ENCODE measurements around the gene KLHL21. TPM values are rescaled to one million over a fixed set of nuclear protein-coding genes. Genes with fewer than 3 reads are reported as not detected.
"Not testable (repeated sequence)": the region's sequence is repeated elsewhere in the genome, so short reads cannot be mapped to it uniquely, and the experiment has no call there.

The KLHL21 gene
- total RNA-seq, 2 donors from 2014 or later, result 26.1 to 33.8 TPM

DNA sequence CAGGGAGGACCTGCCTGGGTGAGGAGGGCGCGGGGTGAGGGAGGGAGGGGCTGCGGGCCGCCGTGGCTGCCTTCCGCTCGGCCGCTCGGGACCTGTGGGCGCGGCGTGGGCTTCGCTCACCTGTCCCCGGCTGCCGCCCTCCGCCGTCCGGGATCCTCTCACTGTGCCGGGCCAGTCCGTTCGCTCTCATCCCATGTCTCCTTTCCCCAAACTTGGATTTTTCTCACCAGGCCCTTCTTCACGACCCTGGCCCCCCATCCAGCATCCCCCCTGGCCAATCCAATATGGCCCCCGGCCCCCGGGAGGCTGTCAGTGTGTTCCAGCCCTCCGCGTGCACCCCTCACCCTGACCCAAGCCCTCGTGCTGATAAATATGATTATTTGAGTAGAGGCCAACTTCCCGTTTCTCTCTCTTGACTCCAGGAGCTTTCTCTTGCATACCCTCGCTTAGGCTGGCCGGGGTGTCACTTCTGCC is 22.5 kb downstream of the KLHL21 start:
- H3K4me3 Mint-ChIP-seq, result peak overlapping the region; percentile 96
- ATAC-seq (peak; percentile 45), DNase-seq (no peak)
- H3K4me1 Mint-ChIP-seq, result peaks cover 37% of the 10 kb centered on the region
- no peaks in the 10 kb centered on the region for H3K36me3 Mint-ChIP-seq (ENCODE audit: low read depth)
- no peaks in the 10 kb centered on the region for H3K9me3 ChIP-seq (ENCODE audit: control insufficient read depth, low read length, poor library complexity, severe bottlenecking)
- peak overlapping the region; percentile 95 for H3K27ac Mint-ChIP-seq
- H3K27me3 Mint-ChIP-seq, result no peaks in the 10 kb centered on the region

GRCh38 chr1:6579374-6580118 is 23.1 kb downstream of the KLHL21 start, which contains the start of gene ZBTB48:
ZBTB48 (plus strand) TSS chr1:6579994; CDS start chr1:6580610, 616 bp downstream.
- H3K9me3 ChIP-seq (ENCODE audit: control insufficient read depth, low read length, poor library complexity, severe bottlenecking), result no peaks in the 10 kb centered on the region
- peak; percentile 94 to 96 (median 95) for DNase-seq
- H3K27ac Mint-ChIP-seq, result peak within 1 kb of the TSS; percentile 95
- H3K4me3 Mint-ChIP-seq, result peak within 1 kb of the TSS; percentile 96
- ATAC-seq, result peak; percentile 99
- H3K27me3 Mint-ChIP-seq, result no peaks in the 10 kb centered on the region
- H3K4me1 Mint-ChIP-seq, result peaks cover 30% of the 10 kb centered on the region
- H3K36me3 Mint-ChIP-seq (ENCODE audit: low read depth), result no peaks in the 10 kb centered on the region

DNA sequence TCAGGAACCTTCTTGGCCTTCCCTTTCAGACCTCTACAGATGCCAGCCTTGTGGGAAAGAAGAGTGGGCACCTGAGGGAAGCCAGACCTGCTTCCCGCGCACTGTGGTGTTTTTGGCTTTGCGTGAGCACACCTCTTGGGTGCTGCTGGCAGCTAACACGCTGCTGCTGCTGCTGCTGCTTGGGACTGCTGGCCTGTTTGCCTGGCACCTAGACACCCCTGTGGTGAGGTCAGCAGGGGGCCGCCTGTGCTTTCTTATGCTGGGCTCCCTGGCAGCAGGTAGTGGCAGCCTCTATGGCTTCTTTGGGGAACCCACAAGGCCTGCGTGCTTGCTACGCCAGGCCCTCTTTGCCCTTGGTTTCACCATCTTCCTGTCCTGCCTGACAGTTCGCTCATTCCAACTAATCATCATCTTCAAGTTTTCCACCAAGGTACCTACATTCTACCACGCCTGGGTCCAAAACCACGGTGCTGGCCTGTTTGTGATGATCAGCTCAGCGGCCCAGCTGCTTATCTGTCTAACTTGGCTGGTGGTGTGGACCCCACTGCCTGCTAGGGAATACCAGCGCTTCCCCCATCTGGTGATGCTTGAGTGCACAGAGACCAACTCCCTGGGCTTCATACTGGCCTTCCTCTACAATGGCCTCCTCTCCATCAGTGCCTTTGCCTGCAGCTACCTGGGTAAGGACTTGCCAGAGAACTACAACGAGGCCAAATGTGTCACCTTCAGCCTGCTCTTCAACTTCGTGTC is 23.9 kb downstream of the KLHL21 start:
- H3K27ac Mint-ChIP-seq, result peak overlapping the region; percentile 95
- H3K4me3 Mint-ChIP-seq, result peak overlapping the region; percentile 96
- DNase-seq (no peak), ATAC-seq (no peak)
- no peaks in the 10 kb centered on the region for H3K27me3 Mint-ChIP-seq
- H3K9me3 ChIP-seq (ENCODE audit: control insufficient read depth, low read length, poor library complexity, severe bottlenecking), result no peaks in the 10 kb centered on the region
- peaks cover 28% of the 10 kb centered on the region for H3K4me1 Mint-ChIP-seq
- H3K36me3 Mint-ChIP-seq (ENCODE audit: low read depth), result no peaks in the 10 kb centered on the region

DNA sequence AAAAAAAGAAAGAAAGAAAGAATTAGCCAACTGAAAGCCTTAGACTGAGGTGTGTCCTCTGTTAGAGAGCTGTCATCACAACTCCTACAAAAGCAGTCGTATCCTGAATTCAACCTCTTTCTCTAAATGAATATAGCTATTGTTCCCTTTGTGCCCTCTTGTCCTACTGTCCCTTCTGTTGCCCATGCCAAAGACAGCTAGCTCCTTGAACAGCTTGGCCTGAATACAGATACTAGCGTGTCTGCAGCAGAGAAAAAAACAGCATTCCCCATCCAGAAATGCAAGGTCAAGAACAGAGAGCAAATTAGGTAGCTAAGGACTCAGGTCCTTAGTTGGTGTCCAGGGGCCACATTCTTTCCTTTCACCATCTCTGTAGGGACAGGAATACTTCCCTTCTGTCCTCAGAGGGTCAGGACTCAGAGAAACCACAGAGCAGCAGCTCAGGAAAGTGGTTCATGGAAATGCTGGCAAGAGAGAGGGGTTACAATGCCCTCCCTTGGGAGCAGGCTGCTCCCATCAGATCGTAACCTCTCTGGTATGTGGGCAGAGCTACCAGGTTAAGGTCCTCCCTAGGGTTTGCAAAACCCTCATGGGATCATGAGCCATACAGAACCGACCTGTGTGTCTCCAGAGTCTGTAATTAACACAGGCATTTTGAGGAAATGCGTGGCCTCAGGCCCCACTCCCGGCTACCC is 24.7 kb downstream of the KLHL21 start:
- no peaks in the 10 kb centered on the region for H3K9me3 ChIP-seq (ENCODE audit: control insufficient read depth, low read length, poor library complexity, severe bottlenecking)
- H3K36me3 Mint-ChIP-seq (ENCODE audit: low read depth), result no peaks in the 10 kb centered on the region
- peaks cover 28% of the 10 kb centered on the region for H3K4me1 Mint-ChIP-seq
- ATAC-seq, result no peak
- H3K4me3 Mint-ChIP-seq, result no peak overlapping the region
- DNase-seq, result no peak
- no peaks in the 10 kb centered on the region for H3K27me3 Mint-ChIP-seq
- H3K27ac Mint-ChIP-seq, result no peak overlapping the region

- H3K9me3 ChIP-seq (ENCODE audit: control insufficient read depth, low read length, poor library complexity, severe bottlenecking), result no peaks in the 10 kb centered on the region
- Mint-ChIP-seq H3K4me3 (no peak overlapping the region), H3K27ac (no peak overlapping the region), H3K36me3 (ENCODE audit: low read depth) (peaks cover 3% of the 10 kb centered on the region), H3K27me3 (no peaks in the 10 kb centered on the region), H3K4me1 (peaks cover 12% of the 10 kb centered on the region)
- ATAC-seq (no peak), DNase-seq (no peak)
Measured at GRCh38 chr1:6574818-6575217, 27.9 kb downstream of the KLHL21 start.

- Mint-ChIP-seq H3K27ac (no peak overlapping the region), H3K36me3 (ENCODE audit: low read depth) (peaks cover 3% of the 10 kb centered on the region), H3K4me1 (peaks cover 8% of the 10 kb centered on the region), H3K4me3 (no peak overlapping the region), H3K27me3 (no peaks in the 10 kb centered on the region)
- ATAC-seq (no peak), DNase-seq (no peak)
- H3K9me3 ChIP-seq (ENCODE audit: control insufficient read depth, low read length, poor library complexity, severe bottlenecking), result no peaks in the 10 kb centered on the region
Measured at GRCh38 chr1:6574025-6574620, 28.5 kb downstream of the KLHL21 start.

- H3K27ac Mint-ChIP-seq, result peak overlapping the region; percentile 16
- H3K9me3 ChIP-seq (ENCODE audit: control insufficient read depth, low read length, poor library complexity, severe bottlenecking), result no peaks in the 10 kb centered on the region
- H3K27me3 Mint-ChIP-seq, result no peaks in the 10 kb centered on the region
- H3K4me1 Mint-ChIP-seq, result peaks cover 5% of the 10 kb centered on the region
- H3K36me3 Mint-ChIP-seq (ENCODE audit: low read depth), result peaks cover 3% of the 10 kb centered on the region
- H3K4me3 Mint-ChIP-seq, result no peak overlapping the region
- DNase-seq (no peak), ATAC-seq (no peak)
Measured at GRCh38 chr1:6572653-6573383, 29.9 kb downstream of the KLHL21 start.

DNA sequence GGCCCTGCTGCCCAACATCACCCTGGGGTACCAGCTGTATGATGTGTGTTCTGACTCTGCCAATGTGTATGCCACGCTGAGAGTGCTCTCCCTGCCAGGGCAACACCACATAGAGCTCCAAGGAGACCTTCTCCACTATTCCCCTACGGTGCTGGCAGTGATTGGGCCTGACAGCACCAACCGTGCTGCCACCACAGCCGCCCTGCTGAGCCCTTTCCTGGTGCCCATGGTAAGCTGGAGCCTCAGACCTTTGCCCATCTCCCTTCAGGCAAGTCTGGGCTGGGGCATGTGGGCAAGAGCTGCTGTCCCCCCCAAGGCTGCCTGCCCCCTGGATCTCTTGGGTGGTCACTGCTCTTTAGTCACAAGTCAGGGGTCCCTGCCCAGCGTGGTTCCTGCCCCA is 31.7 kb downstream of the KLHL21 start:
- Mint-ChIP-seq H3K4me1 (peaks cover 5% of the 10 kb centered on the region), H3K36me3 (ENCODE audit: low read depth) (peaks cover 3% of the 10 kb centered on the region)

DNA sequence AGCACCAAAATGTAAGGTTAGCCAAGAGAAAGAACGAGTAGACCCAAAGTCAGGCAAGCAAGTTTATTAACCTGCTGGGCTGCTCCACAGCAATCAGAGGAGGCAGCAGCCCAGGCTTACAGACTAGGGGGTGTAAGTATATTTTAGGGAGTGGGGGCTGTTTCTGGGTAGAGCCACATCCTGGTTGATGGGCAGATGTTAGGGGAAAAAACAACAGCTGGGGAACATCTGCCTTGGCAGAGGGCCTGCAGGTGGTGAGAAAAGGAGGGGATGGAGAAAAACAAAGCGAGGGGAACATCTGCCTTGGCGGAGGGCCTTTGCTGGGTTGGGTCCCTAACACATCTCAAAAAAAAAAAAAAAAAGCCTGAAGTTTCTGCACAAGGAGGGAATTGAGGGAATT is 32.6 kb downstream of the KLHL21 start:
- H3K36me3 Mint-ChIP-seq (ENCODE audit: low read depth), result peaks cover 3% of the 10 kb centered on the region
- peaks cover 5% of the 10 kb centered on the region for H3K4me1 Mint-ChIP-seq
- H3K27me3 Mint-ChIP-seq, result no peaks in the 10 kb centered on the region
- H3K4me3 Mint-ChIP-seq, result no peak overlapping the region
- H3K27ac Mint-ChIP-seq, result no peak overlapping the region
- no peak for DNase-seq
- no peaks in the 10 kb centered on the region for H3K9me3 ChIP-seq (ENCODE audit: control insufficient read depth, low read length, poor library complexity, severe bottlenecking)
- ATAC-seq, result no peak

More for the DNA sequence above, 31.7 kb downstream of the KLHL21 start:
- Mint-ChIP-seq H3K4me3 (no peak overlapping the region), H3K27me3 (no peaks in the 10 kb centered on the region), H3K27ac (no peak overlapping the region)
- H3K9me3 ChIP-seq (ENCODE audit: control insufficient read depth, low read length, poor library complexity, severe bottlenecking), result no peaks in the 10 kb centered on the region
- DNase-seq (no peak), ATAC-seq (no peak)

GRCh38 chr1:6569033-6569432 is 33.6 kb downstream of the KLHL21 start:
- DNase-seq (no peak), ATAC-seq (no peak)
- H3K36me3 Mint-ChIP-seq (ENCODE audit: low read depth), result peaks cover 3% of the 10 kb centered on the region
- no peak overlapping the region for H3K27ac Mint-ChIP-seq
- no peaks in the 10 kb centered on the region for H3K9me3 ChIP-seq (ENCODE audit: control insufficient read depth, low read length, poor library complexity, severe bottlenecking)
- H3K4me3 Mint-ChIP-seq, result no peak overlapping the region
- peaks cover 5% of the 10 kb centered on the region for H3K4me1 Mint-ChIP-seq
- H3K27me3 Mint-ChIP-seq, result no peaks in the 10 kb centered on the region

GRCh38 chr1:6560267-6560666 is 42.4 kb downstream of the KLHL21 start:
- H3K9me3 ChIP-seq (ENCODE audit: control insufficient read depth, low read length, poor library complexity, severe bottlenecking), result no peaks in the 10 kb centered on the region
- Mint-ChIP-seq H3K27me3 (peaks cover 7% of the 10 kb centered on the region), H3K4me1 (peaks cover 2% of the 10 kb centered on the region), H3K27ac (no peak overlapping the region), H3K36me3 (ENCODE audit: low read depth) (no peaks in the 10 kb centered on the region), H3K4me3 (no peak overlapping the region)
- no peak for DNase-seq
- ATAC-seq, result no peak

- H3K27me3 Mint-ChIP-seq; H3K4me1 Mint-ChIP-seq; ATAC-seq; H3K9me3 ChIP-seq (ENCODE audit: control insufficient read depth, low read length, poor library complexity, severe bottlenecking); H3K36me3 Mint-ChIP-seq (ENCODE audit: low read depth); H3K27ac Mint-ChIP-seq; H3K4me3 Mint-ChIP-seq; DNase-seq: not testable (repeated sequence)
Measured at GRCh38 chr1:6559161-6559560, 43.5 kb downstream of the KLHL21 start.
